GM06990 (cell line): ENCODE results near the gene EFCAB13.
"Not testable (repeated sequence)": the region's sequence is repeated elsewhere in the genome, so short reads cannot be mapped to it uniquely, and the experiment has no call there.

Source experiments
- DNase-seq: peaks from one replicate; pipeline ENCODE4 v3.0.0-alpha.2; 2011; ENCODE audit not compliant: insufficient read length; ENCODE audit errors: extremely low read depth
- H3K27me3 ChIP-seq: replicated peaks from 2 replicates; pipeline ENCODE4 v1.6.0; 2011; ENCODE audit warnings: low read length; ENCODE audit not compliant: control insufficient read depth, insufficient read depth
- H3K36me3 ChIP-seq: 2 replicates; pipeline ENCODE4 v1.5.1; 2011; ENCODE audit warnings: low read length; ENCODE audit not compliant: control insufficient read depth, insufficient read depth
- H3K4me3 ChIP-seq: replicated peaks from 2 replicates; pipeline ENCODE4 v1.5.1; 2011; ENCODE audit warnings: low read depth, mild to moderate bottlenecking, control low read depth, low read length
- CTCF ChIP-seq: IDR thresholded peaks from 2 replicates; pipeline ENCODE4 v1.5.1; 2011; ENCODE audit warnings: low read length, control low read depth, mild to moderate bottlenecking, inconsistent platforms; ENCODE audit not compliant: insufficient read depth, poor library complexity, severe bottlenecking

EFCAB13 gene

GRCh38 chr17:47404006-47404405 is 80.3 kb downstream of the EFCAB13 start:
- H3K4me3 ChIP-seq: no peak overlapping the region
- no peaks in the 10 kb centered on the region for H3K27me3 ChIP-seq
- DNase-seq: no peak
- no peaks in the 10 kb centered on the region for H3K36me3 ChIP-seq
- TF ChIP-seq CTCF: no peak

- Histone ChIP-seq H3K4me3 (no peak overlapping the region), H3K36me3 (no peaks in the 10 kb centered on the region), H3K27me3 (no peaks in the 10 kb centered on the region)
- TF ChIP-seq CTCF: no peak
- DNase-seq: no peak
Measured at GRCh38 chr17:47404875-47405274, 81.1 kb downstream of the EFCAB13 start.

GRCh38 chr17:47413872-47414271 is 90.1 kb downstream of the EFCAB13 start:
- no peaks in the 10 kb centered on the region for H3K27me3 ChIP-seq
- DNase-seq: no peak
- TF ChIP-seq CTCF: no peak
- no peak overlapping the region for H3K4me3 ChIP-seq
- no peaks in the 10 kb centered on the region for H3K36me3 ChIP-seq

GRCh38 chr17:47414612-47415011 is 90.9 kb downstream of the EFCAB13 start:
- H3K27me3 ChIP-seq: no peaks in the 10 kb centered on the region
- no peak for DNase-seq
- H3K4me3 ChIP-seq: no peak overlapping the region
- no peaks in the 10 kb centered on the region for H3K36me3 ChIP-seq
- TF ChIP-seq CTCF: no peak

GRCh38 chr17:47423406-47424295 is 99.9 kb downstream of the EFCAB13 start:
- Histone ChIP-seq H3K27me3 (no peaks in the 10 kb centered on the region), H3K4me3 (peak overlapping the region; percentile 60), H3K36me3 (no peaks in the 10 kb centered on the region)
- peak; percentile 18 for DNase-seq
- TF ChIP-seq CTCF: no peak

GRCh38 chr17:47425233-47425632 is 101.5 kb downstream of the EFCAB13 start:
- not testable (repeated sequence) for H3K27me3 ChIP-seq, H3K4me3 ChIP-seq, DNase-seq, H3K36me3 ChIP-seq

- not testable (repeated sequence) for DNase-seq, H3K36me3 ChIP-seq, H3K4me3 ChIP-seq, H3K27me3 ChIP-seq
Measured at GRCh38 chr17:47425887-47426635, 102.3 kb downstream of the EFCAB13 start.
